Measurements from ENCODE around the gene KCNH6.

Gene KCNH6

GRCh38 chr17:63533433-63534077, 10.4 kb downstream of the KCNH6 start:
- no peak for DNase-seq (ENCODE audit: low read depth)

DNA sequence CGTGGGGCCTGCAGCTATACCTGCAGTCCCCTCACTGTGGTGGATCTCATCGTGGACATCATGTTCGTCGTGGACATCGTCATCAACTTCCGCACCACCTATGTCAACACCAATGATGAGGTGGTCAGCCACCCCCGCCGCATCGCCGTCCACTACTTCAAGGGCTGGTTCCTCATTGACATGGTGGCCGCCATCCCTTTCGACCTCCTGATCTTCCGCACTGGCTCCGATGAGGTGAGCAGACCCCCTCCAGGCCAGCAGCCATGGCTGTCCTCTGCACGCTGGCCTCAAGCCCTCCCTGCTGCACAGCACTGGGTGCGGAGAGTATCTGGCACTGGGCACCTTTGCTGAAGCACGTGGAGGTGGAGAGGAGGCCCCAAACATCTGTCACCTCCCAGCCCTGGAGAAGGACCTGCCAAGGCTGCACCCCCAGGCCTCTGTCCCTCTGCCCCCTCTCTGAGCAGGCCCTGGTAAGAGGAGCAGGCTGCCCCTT, 11.0 kb downstream of the KCNH6 start:
- DNase-seq (ENCODE audit: low read depth) = no peak

DNA sequence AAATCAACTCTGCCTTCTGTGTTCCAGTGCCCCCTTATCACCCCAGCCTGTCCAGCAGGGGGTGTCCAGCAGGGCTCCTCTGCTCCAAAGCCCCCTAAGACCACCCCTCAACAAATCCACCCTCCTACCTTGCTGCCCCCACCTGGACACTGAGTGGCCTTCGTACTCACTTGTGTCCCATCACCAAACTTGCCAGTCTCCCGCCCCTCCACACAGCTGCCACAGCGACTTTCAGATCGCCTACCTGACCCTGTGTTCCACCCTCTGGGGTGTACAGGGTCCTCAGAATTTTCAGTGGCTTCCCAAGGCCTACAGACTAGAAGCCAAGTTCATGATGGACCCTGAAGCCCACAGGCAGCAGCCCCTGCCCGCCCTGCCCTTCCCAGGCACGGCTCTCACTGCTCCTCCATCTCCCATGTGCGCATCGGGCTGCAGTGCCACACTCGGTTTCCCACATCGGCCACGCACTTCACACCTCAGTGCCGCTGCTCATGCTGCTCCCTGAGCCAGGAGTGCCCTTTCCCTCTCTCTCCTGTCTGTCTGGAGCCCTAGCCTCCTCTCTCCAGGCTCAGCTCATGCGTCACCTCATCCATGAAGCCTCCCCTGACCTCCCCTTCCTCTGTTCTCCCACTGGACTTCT, 11.8 kb downstream of the KCNH6 start:
- DNase-seq (ENCODE audit: low read depth) = no peak

DNA sequence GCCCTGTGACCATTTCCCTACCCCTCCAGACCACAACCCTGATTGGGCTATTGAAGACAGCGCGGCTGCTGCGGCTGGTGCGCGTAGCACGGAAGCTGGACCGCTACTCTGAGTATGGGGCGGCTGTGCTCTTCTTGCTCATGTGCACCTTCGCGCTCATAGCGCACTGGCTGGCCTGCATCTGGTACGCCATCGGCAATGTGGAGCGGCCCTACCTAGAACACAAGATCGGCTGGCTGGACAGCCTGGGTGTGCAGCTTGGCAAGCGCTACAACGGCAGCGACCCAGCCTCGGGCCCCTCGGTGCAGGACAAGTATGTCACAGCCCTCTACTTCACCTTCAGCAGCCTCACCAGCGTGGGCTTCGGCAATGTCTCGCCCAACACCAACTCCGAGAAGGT, 12.5 kb downstream of the KCNH6 start:
- DNase-seq (ENCODE audit: low read depth) = no peak

DNA sequence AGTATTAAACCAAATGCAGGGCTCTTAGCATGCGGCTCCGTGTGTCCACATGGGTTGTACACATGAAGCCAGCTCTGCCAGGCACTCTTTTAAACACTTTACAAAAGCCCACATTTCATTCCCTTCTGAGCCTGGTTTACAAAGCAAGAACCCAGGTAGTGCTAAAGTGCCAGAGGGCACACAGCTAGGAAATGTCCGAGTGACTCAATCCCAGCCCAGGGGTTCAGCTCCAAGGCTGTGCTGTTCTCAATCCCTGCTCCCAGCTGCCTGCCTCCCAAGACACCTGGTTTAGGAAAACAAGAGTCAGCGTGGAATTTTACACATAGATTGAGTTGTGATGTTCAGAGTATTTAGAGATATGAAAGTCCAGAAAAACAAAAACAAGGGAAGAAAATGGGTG, 13.8 kb downstream of the KCNH6 start:
- no peak for DNase-seq (ENCODE audit: low read depth)

GRCh38 chr17:63537991-63538692, 15.0 kb downstream of the KCNH6 start:
- no peak for DNase-seq (ENCODE audit: low read depth)

DNA sequence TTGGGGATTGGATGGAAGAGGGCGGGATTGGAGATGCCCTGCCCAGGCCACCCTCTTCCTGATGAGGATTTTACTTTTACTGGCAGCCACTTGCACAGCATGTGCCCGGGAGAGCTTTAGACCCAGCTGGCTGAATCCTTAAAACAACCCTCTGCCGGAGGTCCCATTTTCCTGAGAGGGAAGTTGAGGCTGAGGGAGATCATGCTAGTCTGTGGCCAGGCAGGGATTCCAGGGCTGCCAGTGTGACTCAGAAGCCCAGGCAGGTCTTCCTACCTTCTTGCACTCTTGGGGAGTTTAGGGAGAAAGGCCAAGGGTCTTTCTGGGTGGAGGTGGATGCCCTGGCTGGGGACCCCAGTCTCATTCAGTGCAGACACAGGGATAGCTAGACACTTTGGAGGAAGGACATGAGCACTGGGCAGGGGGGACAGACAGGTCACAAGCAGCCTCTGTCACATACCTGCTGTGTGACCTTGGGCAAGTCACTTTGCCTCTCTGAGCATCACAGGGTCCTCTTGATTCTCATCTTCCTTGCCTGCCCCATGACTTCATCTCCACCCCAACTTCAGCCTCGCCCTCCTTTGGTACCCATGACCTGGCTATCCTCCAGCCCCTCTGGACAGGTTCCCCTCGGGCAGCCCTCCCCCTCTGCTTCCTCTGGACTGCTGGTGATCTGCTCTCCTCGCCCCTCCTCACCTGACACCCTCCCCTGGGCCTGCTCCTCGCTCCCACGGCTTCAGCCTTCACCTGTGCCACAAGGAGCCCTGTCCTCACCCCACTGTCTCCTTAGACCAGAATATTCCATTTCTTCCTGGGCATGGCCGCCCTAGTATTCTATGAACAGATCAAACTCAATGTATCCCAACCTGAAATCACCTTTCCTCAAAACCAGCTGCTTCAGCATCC, 15.8 kb downstream of the KCNH6 start:
- no peak for DNase-seq (ENCODE audit: low read depth)

GRCh38 chr17:63540590-63540989, 17.4 kb downstream of the KCNH6 start:
- DNase-seq (ENCODE audit: low read depth) = no peak

GRCh38 chr17:63542218-63542545, 19.0 kb downstream of the KCNH6 start:
- DNase-seq (ENCODE audit: low read depth) = no peak

DNA sequence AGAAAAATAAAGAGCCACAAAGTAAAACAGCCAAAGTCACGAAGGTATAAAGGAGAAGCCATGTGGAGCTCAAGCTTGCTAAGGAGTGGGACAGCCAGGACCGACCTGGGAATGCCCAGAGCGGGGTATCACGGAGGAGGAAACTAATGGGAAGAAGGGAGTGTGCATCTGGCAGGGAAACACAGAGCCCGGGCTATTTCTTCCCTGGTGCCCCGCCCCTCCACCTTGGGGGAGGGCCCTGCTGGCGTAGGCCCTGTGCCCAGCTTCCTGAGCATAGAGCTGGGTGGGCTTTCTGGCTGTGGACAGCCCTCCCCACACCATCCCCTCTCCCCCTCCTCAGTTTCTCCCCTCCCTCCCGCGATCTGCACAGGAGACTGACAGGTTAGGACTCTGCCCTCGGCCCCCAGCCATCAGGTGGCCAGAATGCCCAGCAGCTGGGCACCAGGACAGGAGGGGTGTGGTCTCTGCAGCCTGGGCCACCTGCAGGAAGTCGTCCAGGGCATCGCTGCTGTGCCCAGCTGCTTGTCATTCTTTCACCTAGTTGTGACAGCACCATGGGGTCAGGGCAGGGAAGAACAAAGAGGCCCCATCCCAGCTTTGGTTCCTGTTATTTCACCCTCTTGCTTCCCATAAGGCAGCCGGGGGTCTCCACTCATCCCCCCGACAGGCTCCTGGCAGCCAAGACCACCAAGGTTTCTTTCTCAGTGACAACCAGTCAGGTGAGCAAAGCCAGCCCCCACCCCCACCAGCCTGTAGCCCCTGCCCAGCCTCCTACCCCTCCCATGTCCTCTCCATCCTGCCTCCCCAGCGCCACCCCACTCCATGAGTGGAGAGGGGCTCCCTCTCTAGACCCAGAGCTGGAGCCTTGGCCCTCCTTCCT, 20.0 kb downstream of the KCNH6 start:
- no peak for DNase-seq (ENCODE audit: low read depth)

DNA sequence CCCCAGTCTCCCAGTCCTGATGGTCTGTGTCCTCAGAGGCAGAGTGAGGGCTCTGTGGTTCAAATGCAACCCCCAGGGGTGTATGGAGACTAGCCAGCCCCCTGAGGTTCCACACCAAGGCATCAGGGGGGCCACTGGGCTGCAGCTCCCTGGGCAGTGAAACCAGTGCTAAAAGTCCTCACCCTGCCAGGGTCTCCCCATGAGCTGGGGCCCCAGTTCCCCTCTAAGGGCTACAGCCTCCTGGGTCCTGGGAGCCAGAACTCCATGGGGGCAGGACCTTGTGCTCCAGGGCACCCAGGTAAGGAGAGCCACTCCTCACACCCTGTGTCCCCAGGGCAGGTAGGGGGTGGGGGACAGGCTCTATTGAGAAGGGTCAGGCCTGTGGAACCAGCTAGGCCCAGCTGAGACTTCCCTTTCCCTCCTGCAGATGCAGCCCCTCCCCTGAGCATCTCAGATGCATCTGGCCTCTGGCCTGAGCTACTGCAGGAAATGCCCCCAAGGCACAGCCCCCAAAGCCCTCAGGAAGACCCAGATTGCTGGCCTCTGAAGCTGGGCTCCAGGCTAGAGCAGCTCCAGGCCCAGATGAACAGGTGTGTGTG, 20.8 kb downstream of the KCNH6 start:
- no peak for DNase-seq (ENCODE audit: low read depth)

- no peak for DNase-seq (ENCODE audit: low read depth)
These were observed 21.5 kb downstream of the KCNH6 start for GRCh38 chr17:63544467-63545301.

DNA sequence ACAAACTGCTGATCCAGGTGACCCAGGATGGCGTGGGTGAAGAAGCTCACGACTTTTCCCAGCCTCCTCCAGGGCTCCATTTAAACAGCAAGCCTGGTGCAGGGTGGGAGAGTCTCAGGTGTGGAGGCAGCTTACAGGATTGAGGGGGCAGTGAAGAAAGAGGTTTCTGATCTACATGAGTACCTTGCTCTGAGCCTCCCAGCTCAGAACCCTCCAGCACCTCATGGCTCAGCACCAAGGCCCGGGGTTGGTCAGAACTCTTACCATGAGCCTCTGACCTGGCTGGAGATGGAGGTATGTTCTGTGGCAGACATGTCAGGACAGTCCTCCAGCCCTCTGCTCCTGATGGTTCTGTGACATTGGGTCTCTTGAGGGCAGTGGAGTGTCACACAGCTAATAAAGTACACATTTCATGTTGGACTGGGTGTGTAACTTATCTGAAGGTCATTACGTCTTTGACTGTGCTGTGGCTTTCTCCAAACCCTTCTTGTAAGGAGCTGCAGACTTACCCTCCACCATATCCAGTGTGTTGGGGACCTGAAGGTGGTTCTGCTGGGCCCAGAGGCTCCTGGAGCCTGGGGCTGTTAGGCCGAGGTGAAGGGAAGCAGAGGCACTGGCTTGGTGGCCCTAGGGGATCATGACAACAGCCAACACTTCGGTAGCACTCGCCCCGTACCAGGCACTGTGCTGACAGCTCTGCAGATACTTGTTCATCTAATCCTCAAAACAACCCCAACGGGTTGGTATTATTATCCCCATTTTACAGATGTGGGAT, 23.3 kb downstream of the KCNH6 start:
- DNase-seq (ENCODE audit: low read depth) = no peak

DNA sequence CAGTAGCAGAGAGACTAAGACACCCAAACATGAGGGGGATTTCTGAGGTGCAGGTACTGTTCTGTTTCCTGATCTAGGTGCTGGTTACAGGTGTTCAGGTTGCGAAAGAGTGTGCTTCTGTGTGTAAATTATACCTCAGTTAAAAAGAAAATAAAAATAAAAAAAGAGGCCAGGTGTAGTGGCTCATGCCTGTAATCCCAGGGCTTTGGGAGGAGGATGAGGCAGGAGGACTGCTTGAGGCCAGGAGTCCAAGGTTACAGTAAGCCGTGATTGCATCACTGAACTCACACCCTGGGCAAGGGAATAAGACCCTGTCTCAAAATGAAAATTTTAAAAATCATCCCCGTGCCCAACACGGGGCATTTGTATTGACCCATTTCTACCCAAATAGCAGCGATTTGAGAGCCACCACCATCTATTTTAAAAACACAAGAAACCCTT, 23.9 kb downstream of the KCNH6 start:
- no peak for DNase-seq (ENCODE audit: low read depth)

DNA sequence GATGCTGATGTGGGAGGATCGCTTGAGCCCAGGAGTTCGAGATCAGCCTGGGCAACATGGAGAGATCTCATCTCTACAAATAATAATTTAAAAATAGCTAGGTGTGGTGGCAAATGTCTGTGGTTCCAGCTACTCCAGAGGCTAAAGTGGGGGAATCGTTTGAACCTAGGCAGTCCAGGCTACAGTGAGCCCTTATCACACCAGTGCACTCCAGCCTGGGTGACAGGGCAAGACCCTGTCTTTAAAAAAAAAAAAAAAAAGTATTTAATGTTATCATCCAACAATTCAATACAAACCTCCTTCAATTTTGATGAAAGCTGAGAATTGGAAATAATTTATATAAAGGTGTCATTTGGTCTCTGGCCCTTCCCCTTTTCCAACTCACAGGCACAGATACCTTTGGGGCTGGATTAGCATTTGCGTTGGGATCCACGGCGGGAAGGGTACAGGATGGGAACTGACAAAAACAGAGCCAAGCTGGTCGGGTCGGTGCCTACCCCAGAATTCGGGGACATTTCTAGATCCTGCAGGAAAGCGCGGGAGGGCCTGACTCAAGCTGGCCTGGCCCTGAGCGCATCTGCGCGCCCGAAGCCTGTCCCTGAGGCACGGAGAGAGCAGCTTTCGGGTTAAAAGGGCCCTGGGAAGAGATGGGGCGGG, 26.3 kb downstream of the KCNH6 start:
- DNase-seq (ENCODE audit: low read depth) = peak; percentile 14

DNA sequence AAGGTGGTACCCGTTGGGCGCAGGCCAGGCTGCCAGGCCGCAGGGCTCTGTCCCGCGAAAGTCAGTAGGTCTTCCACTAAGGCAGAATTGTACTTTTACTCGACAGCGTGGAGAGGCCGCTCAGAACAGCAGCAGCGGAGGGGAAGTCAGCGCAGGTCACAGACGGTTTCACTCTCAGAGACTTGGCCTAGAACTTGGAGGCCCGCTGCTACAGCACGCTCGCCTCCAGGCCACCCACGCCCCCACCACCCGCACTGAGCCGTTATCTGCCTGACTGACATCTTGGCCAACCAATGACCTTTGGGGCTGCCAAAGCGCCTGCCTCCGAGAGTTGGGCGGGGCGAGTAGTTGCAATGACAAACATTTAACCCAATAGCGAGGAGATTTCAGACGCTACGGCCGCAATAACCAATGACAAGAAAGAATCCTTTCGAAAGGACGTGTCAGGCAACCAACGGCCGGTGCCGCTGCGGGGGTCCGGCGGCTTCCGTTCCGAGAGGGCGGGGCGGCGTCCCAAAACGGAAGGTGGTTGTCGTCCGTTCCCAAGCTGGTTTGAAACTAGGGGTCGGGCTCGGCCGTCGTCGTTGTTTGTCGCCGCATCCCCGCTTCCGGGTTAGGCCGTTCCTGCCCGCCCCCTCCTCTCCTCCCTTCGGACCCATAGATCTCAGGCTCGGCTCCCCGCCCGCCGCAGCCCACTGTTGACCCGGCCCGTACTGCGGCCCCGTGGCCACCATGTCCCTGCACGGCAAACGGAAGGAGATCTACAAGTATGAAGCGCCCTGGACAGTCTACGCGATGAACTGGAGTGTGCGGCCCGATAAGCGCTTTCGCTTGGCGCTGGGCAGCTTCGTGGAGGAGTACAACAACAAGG, 27.0 kb downstream of the KCNH6 start, which contains the start of gene DCAF7:
Gene DCAF7 (plus strand): TSS at position 532 of the 871 bp plus-strand sequence. CDS start 201 bp downstream, at position 733.
- DNase-seq (ENCODE audit: low read depth) = peak; percentile 100
